HG02870 (cell line): ENCODE data around the gene DDOST.
"Not testable (repeated sequence)": the region's sequence is repeated elsewhere in the genome, so short reads cannot be mapped to it uniquely, and the experiment has no call there.

Experiments
- ATAC-seq: cut with Tn5 transposase; IDR thresholded peaks from one replicate; pipeline ENCODE4 v1.9.1; 2021; ENCODE audit warnings: mild to moderate bottlenecking, moderate library complexity; ENCODE audit not compliant: unreplicated experiment

Gene DDOST

GRCh38 chr1:20626524-20626923, 34.6 kb downstream of the DDOST start:
- no peak for ATAC-seq

DNA sequence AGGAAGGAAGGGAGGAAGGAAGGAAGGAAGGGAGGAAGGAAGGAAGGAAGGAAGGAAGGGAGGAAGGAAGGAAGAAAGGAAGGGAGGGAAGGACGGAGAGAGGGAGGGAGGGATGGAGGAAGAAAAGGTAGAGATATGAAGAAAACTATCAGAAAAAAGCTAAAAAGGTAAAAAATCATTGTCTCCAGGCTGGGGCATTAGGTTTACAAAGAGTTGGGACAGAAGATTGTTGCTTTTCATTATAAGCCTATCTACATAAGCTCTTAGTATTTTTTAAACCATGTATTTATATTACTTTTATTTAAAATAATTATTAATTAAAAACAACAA, 35.1 kb downstream of the DDOST start:
- ATAC-seq = no peak

GRCh38 chr1:20625176-20626097, 35.7 kb downstream of the DDOST start:
- no peak for ATAC-seq

DNA sequence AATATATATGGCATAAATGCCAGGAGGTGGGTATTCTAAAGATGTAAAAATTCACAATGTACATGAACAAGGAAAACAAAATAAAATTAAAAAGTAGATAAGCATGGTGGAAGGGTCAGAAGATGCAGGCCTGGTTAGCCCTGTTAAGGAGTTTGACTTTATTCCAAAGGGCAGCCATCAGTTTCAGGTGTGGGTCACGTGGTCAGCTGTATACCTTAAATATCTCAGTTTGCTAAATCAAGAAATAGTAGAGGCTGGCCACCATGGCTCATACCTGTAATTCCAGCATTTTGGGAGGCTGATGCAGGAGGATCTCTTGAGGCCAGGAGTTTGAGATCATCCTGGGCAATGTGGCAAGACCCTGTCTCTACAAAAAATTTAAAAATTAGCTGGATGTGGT, 36.5 kb downstream of the DDOST start:
- ATAC-seq = no peak

DNA sequence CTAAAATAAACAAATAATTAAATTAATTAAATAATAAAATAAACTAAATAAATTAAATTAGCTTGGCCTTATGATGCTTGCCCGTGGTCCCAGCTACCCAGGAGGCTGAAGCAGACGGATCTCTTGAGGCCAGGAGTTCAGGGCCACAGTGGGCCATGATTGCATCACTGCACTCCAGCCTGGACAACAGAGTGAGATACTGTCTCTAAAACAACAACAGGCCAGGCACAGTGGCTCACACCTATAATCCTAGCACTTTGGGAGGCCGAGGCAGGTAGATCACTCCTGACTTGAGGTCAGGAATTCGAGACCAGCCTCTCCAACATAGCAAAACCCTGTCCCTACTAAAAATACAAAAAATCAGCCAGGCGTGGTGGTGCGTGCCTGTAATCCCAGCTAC, 40.2 kb downstream of the DDOST start:
- ATAC-seq = no peak

GRCh38 chr1:20619999-20620398, 41.2 kb downstream of the DDOST start:
- ATAC-seq = no peak

DNA sequence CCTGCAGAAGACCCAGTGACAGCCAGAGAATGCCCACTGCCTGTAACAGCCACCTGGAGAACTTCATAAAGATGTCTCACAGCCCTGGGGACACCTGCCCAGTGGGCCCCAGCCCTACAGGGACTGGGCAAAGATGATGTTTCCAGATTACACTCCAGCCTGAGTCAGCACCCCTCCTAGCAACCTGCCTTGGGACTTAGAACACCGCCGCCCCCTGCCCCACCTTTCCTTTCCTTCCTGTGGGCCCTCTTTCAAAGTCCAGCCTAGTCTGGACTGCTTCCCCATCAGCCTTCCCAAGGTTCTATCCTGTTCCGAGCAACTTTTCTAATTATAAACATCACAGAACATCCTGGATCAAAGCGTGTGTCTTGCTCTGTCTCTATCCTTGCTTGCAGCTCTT, 42.6 kb downstream of the DDOST start:
- ATAC-seq = no peak

DNA sequence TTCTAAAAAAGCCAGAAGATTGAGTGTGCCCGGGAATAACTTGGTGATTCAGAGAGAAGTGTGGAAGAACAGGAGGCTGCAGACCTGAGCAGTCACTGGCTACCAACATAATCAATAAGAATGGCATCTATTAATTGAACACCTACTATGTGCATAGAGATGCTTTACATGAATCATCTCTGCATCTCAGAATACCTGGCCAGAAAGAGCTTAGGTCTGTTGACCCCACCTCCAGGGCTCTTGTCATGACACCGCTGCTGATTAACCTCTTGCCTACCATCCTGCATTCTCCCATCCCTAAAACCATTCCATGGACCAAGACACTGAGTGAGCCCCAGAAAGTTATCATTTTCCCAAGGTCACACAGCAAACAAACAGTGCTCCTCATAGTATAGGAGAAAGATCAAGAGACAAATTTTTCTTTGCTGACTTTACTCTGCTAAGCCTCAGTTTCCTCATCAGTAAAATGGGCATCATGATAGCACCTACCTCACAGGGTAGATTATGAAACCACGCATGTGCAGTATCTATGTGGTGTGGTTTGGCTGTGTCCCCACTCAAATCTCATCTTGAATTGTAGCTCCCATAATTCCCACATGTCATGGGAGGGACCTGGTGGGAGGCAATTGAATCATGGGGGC, 44.2 kb downstream of the DDOST start:
- no peak for ATAC-seq

GRCh38 chr1:20615946-20616846, 45.0 kb downstream of the DDOST start:
- no peak for ATAC-seq

- no peak for ATAC-seq
Measured at GRCh38 chr1:20614131-20614579, 47.0 kb downstream of the DDOST start.

DNA sequence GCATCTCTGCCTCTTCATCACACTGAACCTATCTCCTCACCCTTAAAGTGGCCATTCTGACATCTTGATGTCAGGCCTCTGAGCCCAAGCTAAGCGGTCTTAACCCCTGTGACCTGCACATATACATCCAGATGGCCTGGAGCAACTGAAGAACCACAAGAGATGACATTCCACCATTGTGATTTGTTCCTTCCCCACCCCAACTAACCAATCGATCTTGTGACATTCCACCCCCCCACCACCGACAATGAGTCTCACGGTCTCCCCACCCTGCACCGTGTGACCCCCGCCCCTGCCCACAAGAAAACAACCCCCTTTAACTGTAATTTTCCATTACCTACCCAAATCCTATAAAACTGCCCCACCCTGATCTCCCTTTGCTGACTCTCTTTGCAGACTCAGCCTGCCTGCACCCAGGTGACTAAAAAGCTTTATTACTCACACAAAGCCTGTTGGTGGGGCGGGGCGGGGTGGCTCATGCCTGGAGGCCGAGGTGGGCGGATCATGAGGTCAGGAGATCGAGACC, 48.9 kb downstream of the DDOST start:
- ATAC-seq = no peak

DNA sequence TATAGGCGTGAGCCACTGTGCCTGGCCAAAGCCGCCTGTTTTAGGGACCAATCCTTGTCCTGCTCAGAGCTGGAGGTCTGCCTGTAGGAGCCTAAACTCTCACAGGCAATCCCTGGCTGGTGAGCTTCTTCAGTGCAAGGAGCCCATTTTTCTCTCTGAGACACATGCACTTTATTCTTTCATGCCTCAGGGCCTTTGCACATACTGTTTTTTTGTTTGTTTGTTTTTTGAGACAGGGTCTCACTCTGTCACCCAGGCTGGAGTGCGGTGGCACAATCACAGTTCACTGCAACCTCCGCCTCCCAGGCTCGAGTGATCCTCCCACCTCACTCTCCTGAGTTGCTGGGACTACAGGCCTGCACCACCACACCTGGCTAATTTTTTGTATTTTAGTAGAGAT, 49.5 kb downstream of the DDOST start:
- ATAC-seq = no peak

DNA sequence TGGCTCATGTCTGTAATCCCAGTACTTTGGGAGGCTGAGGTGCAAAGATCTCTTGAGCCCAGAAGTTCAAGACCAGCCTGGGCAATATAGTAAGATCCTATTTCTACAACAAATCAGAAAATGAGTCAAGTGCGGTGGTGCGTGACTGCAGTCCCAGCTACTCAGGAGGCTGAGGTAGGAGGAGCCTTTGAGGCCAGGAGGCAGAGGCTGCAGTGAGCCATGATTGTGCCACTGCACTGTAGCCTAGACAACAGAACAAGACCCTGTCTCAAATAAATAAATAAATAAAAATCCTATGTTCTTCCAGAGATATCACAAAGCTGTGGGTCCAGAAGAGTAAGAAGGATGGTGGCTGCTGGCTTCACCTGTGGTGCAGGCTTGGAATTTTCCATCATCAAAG, 50.2 kb downstream of the DDOST start:
- ATAC-seq = no peak

DNA sequence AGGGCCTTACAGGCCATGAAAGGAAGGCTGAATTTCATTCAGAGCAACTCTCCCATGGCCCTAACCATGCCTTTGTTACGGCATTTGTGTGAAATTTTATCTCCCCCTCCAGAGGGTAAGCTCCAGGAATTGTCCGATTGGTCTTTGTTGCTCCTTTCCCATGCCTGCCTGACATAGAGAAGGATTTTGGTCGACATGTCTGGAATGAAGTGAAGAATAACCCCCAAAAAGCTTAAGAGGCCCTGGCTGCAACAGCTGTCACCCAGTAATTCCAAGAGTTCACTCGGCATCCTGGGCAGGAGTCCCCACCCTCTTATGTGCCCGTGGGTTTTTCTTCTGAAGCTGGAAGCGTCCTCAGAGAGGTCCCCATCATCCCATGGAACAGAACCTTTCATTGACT, 51.6 kb downstream of the DDOST start:
- no peak for ATAC-seq

GRCh38 chr1:20606801-20607570, 54.2 kb downstream of the DDOST start:
- ATAC-seq = not testable (repeated sequence)

- no peak for ATAC-seq
Measured at GRCh38 chr1:20604678-20605077, 56.5 kb downstream of the DDOST start.

GRCh38 chr1:20603504-20604464, 57.4 kb downstream of the DDOST start:
- no peak for ATAC-seq

DNA sequence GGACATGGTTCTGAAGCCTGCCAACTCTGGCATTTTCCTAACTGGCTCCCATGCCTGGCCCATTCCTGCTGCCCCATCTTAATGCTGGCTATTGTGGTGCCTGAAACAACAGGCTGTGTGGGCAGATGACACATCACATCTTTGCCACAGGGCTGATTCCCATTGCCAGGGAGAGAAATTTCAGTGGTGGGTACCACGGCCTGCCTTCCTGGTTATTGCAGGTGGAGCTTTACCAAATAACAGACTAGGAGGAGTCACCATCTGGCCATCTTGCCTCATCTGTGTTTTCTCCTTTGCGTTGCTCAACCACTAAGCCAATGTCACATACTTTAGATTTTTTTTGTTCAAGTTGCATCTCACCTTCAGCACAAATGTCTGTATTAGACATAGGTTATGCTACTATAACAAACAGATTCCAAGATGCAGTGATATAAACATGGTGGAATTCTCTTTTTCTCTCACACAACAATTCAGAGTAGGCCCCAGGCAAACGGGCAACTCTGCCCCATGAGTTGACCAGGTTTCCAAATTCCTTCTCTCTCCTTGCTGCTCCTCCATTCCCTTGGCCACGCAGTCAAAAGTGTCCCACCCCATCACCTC, 58.2 kb downstream of the DDOST start:
- no peak for ATAC-seq
